Measurements from ENCODE around the gene GALK1. TPM values are rescaled to one million over a fixed set of nuclear protein-coding genes. Genes with fewer than 3 reads are reported as not detected.
"Not testable (repeated sequence)": the region's sequence is repeated elsewhere in the genome, so short reads cannot be mapped to it uniquely, and the experiment has no call there.

The GALK1 gene
- total RNA-seq (10 to 100 TPM; 33.2 to 39.7 TPM), polyA plus RNA-seq (19.7 TPM)

DNA sequence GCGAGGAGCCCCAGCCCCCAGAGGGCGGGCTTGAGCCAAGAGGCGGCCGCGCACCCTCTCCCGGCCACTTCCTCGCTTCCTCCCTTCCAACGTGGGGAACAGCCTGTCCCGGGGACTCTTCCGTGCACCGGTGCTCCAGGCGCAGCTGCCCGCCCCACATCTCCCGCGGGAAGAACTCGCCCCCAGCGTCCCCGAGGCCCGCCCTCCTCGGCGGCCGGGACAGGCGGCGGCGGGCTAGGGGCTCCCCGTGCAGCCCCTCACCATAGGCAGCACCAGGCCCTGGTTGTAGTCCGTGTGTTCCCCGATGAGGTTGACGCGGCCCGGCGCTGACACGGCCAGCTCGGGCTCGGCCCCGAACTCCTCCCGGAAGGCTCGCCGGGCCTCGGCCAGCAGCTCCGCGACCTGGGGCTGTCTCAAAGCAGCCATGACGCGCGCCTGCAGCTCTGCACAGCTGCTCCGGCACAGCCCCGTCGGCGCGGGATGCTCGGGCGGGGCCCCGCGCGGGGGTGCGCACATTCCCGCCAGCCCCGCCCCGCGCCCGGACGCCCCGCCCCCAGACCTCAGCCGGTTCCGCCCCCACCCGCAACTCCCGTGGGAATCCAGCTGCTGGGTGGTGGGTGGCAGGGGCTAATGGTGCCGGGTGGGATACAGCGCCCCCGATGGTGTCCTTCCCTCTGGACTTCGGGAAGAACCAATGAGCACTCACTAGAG is at the start of gene GALK1:
TSS of gene GALK1 (minus strand) at position 482 of the 711 bp plus-strand sequence. CDS start at position 426, 56 bp downstream.
- DNase-seq = peak; percentile 66 to 81 (median 68)
- Histone ChIP-seq H3K36me3 (ENCODE audit: insufficient read depth, low read length) (no peaks in the 10 kb centered on the region), H3K27ac (ENCODE audit: low read depth, low read length) (peak within 1 kb of the TSS; percentile 61), H3K4me1 (ENCODE audit: insufficient read depth, low read length) (peaks cover 13% of the 10 kb centered on the region), H3K9me3 (ENCODE audit: low read length) (no peaks in the 10 kb centered on the region), H3K27me3 (ENCODE audit: insufficient read depth, low read length, poor library complexity, severe bottlenecking) (no peaks in the 10 kb centered on the region), H3K4me3 (ENCODE audit: low read length) (peak within 1 kb of the TSS; percentile 64)
- Mint-ChIP-seq H3K36me3 (peaks cover 0 to 6% (median 0%) of the 10 kb centered on the region in 3 donors), H3K27me3 (no peaks in the 10 kb centered on the region), H3K4me1 (peaks cover 9 to 27% (median 12%) of the 10 kb centered on the region in 3 donors), H3K4me3 (peak within 1 kb of the TSS; percentile 65 to 90 (median 74)), H3K9me3 (no peaks in the 10 kb centered on the region), H3K27ac (peak within 1 kb of the TSS; percentile 23 to 92 (median 64))
- POLR2A ChIA-PET = interaction anchor here (0.6 to 3.6 kb wide), 13 partner anchors 9 to 140 kb away, joined by 3 to 79 read pairs (median 6); partner anchors contain the start of genes MRPL38, RECQL5, SAP30BP and TRIM65
- CTCF ChIA-PET = interaction anchor here (0.8 to 5.6 kb wide), 22 partner anchors 8 to 442 kb away, joined by 3 to 63 read pairs (median 8); partner anchors contain the start of genes MRPL38, SMIM5, TRIM47 and UNC13D

DNA sequence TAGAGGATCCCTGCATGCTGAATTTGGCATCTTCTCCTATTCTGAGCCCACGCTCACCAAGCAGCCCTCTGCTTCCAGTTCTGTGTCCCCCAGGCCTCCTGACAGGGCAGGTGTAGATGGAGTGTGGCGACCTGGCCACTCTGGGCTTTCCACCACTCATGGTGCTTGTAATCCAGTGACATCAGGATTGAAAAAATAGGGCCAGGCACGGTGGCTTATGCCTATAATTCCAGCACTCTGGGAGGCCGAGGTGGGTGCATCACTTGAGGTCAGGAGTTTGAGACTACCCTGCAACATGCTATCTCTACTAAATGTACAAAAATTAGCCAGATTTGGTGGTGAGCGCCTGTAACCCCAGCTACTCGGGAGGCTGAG is 49.0 kb upstream of the GALK1 start:
- Mint-ChIP-seq H3K4me3 (no peak overlapping the region), H3K27me3 (no peaks in the 10 kb centered on the region), H3K9me3 (no peaks in the 10 kb centered on the region), H3K27ac (no peak overlapping the region), H3K4me1 (peaks cover 0 to under 1% (median 0%) of the 10 kb centered on the region in 3 donors), H3K36me3 (peaks cover 0 to 83% (median 2%) of the 10 kb centered on the region in 3 donors)
- POLR2A ChIA-PET = interaction anchor here (0.5 kb wide), 1 partner anchor 125 kb away, joined by 3 read pairs; no protein-coding TSS in a partner anchor
- Histone ChIP-seq H3K36me3 (ENCODE audit: insufficient read depth, low read length) (peaks cover 10% of the 10 kb centered on the region), H3K27me3 (ENCODE audit: insufficient read depth, low read length, poor library complexity, severe bottlenecking) (no peaks in the 10 kb centered on the region), H3K27ac (ENCODE audit: low read depth, low read length) (no peak overlapping the region), H3K4me3 (ENCODE audit: low read length) (no peak overlapping the region), H3K4me1 (ENCODE audit: insufficient read depth, low read length) (no peaks in the 10 kb centered on the region), H3K9me3 (ENCODE audit: low read length) (no peaks in the 10 kb centered on the region)
- peak in 1 of 5 donors; percentile 4 for DNase-seq
- CTCF ChIA-PET = interaction anchor here (1.5 kb wide), 1 partner anchor 61 kb away, joined by 5 read pairs; no protein-coding TSS in a partner anchor

DNA sequence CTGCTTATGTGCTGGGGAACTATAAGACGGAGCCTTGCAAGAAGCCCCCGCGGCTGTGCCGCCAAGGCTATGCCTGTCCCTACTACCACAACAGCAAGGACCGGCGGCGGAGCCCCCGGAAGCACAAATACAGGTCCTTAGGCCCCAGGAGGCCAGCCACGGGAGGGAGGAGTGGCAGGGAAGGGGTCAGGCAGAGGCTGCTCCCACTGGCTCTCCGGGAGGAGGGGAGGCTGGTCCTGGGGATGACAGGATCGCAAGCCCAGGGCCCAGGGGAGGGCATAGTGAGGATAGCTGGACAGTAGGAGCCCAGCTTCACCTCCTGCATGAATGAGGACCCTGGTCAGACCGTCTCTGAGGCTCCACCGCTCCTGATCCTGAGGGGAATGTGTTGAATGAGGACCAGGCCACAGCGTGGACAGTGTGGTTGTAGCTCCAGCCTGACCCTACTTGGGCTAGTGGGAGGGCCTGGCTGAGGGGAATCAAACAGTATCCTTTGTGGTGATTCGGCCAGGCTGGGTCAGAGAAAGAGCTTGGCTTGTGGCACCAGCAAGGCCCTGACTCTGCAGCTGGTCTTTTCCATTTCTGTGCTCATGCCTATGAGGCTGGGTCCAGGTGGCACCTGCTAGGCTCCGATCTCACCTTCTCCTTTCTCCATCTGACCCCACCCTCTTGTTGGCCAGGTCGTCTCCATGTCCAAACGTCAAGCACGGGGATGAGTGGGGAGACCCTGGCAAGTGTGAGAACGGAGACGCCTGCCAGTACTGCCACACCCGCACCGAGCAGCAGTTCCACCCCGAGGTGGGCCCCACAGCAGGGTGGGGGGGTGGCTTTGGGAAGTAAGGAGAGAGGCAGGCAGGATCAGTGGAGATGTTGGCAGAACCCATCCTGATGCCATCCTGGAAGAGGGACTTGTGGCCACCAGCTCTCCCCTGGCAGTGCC is 48.4 kb upstream of the GALK1 start:
- H3K27ac Mint-ChIP-seq = peak overlapping the region in 1 of 8 donors; percentile 76
- no peak overlapping the region for H3K4me3 ChIP-seq (ENCODE audit: low read length)
- DNase-seq = peak in 1 of 5 donors; percentile 40
- CTCF ChIA-PET = interaction anchor here (1.2 to 1.5 kb wide), 2 partner anchors 10 to 60 kb away, joined by 3 to 5 read pairs; no protein-coding TSS in a partner anchor
- no peaks in the 10 kb centered on the region for H3K27me3 Mint-ChIP-seq
- no peak overlapping the region for H3K27ac ChIP-seq (ENCODE audit: low read depth, low read length)
- no peak overlapping the region for H3K4me3 Mint-ChIP-seq
- H3K4me1 Mint-ChIP-seq = peaks cover 0 to 3% (median 0%) of the 10 kb centered on the region in 3 donors
- peaks cover 10% of the 10 kb centered on the region for H3K36me3 ChIP-seq (ENCODE audit: insufficient read depth, low read length)
- H3K36me3 Mint-ChIP-seq = peaks cover 0 to 81% (median 0%) of the 10 kb centered on the region in 3 donors
- H3K27me3 ChIP-seq (ENCODE audit: insufficient read depth, low read length, poor library complexity, severe bottlenecking) = no peaks in the 10 kb centered on the region
- no peaks in the 10 kb centered on the region for H3K9me3 Mint-ChIP-seq
- H3K9me3 ChIP-seq (ENCODE audit: low read length) = no peaks in the 10 kb centered on the region
- no peaks in the 10 kb centered on the region for H3K4me1 ChIP-seq (ENCODE audit: insufficient read depth, low read length)
- POLR2A ChIA-PET = interaction anchor here (0.5 kb wide), 1 partner anchor 124 kb away, joined by 3 read pairs; no protein-coding TSS in a partner anchor

- no peak overlapping the region for H3K4me3 Mint-ChIP-seq
- Histone ChIP-seq H3K27me3 (ENCODE audit: insufficient read depth, low read length, poor library complexity, severe bottlenecking) (no peaks in the 10 kb centered on the region), H3K27ac (ENCODE audit: low read depth, low read length) (no peak overlapping the region), H3K4me1 (ENCODE audit: insufficient read depth, low read length) (no peaks in the 10 kb centered on the region), H3K9me3 (ENCODE audit: low read length) (no peaks in the 10 kb centered on the region), H3K4me3 (ENCODE audit: low read length) (no peak overlapping the region), H3K36me3 (ENCODE audit: insufficient read depth, low read length) (peaks cover 10% of the 10 kb centered on the region)
- DNase-seq = peak in 1 of 5 donors; percentile 39
- no peaks in the 10 kb centered on the region for H3K9me3 Mint-ChIP-seq
- ChIA-PET POLR2A (no interaction called here), CTCF (interaction anchor here (1.2 kb wide), 1 partner anchor 9 kb away, joined by 3 read pairs; no protein-coding TSS in a partner anchor)
- H3K4me1 Mint-ChIP-seq = peaks cover 0 to 4% (median 2%) of the 10 kb centered on the region in 3 donors
- H3K27ac Mint-ChIP-seq = peak overlapping the region in 2 of 8 donors; percentile 29 to 76
- H3K27me3 Mint-ChIP-seq = no peaks in the 10 kb centered on the region
- peaks cover 0 to 77% (median 0%) of the 10 kb centered on the region in 3 donors for H3K36me3 Mint-ChIP-seq
These were observed 47.4 kb upstream of the GALK1 start for GRCh38 chr17:75812096-75813013.

GRCh38 chr17:75811174-75811573 is 46.2 kb upstream of the GALK1 start:
- H3K9me3 Mint-ChIP-seq = no peaks in the 10 kb centered on the region
- POLR2A ChIA-PET = no interaction called here
- H3K4me3 Mint-ChIP-seq = no peak overlapping the region
- peaks cover 0 to 4% (median 2%) of the 10 kb centered on the region in 3 donors for H3K4me1 Mint-ChIP-seq
- DNase-seq = peak in 1 of 5 donors; percentile 35
- CTCF ChIA-PET = no interaction called here
- Histone ChIP-seq H3K27me3 (ENCODE audit: insufficient read depth, low read length, poor library complexity, severe bottlenecking) (no peaks in the 10 kb centered on the region), H3K27ac (ENCODE audit: low read depth, low read length) (no peak overlapping the region), H3K36me3 (ENCODE audit: insufficient read depth, low read length) (peaks cover 10% of the 10 kb centered on the region), H3K4me1 (ENCODE audit: insufficient read depth, low read length) (no peaks in the 10 kb centered on the region), H3K4me3 (ENCODE audit: low read length) (no peak overlapping the region), H3K9me3 (ENCODE audit: low read length) (no peaks in the 10 kb centered on the region)
- H3K36me3 Mint-ChIP-seq = peaks cover 0 to 66% (median 0%) of the 10 kb centered on the region in 3 donors
- H3K27ac Mint-ChIP-seq = no peak overlapping the region
- no peaks in the 10 kb centered on the region for H3K27me3 Mint-ChIP-seq

- H3K27ac Mint-ChIP-seq; H3K9me3 ChIP-seq (ENCODE audit: low read length); H3K27ac ChIP-seq (ENCODE audit: low read depth, low read length); POLR2A ChIA-PET; H3K4me3 Mint-ChIP-seq; H3K27me3 ChIP-seq (ENCODE audit: insufficient read depth, low read length, poor library complexity, severe bottlenecking); H3K27me3 Mint-ChIP-seq; CTCF ChIA-PET; H3K4me1 ChIP-seq (ENCODE audit: insufficient read depth, low read length); H3K4me1 Mint-ChIP-seq; H3K4me3 ChIP-seq (ENCODE audit: low read length); H3K9me3 Mint-ChIP-seq: not testable (repeated sequence)
- DNase-seq = peak in 1 of 5 donors; percentile 2
- H3K36me3 ChIP-seq (ENCODE audit: insufficient read depth, low read length) = peaks cover 10% of the 10 kb centered on the region
- H3K36me3 Mint-ChIP-seq = peaks cover 0 to 63% (median 0%) of the 10 kb centered on the region in 3 donors
These were observed 45.8 kb upstream of the GALK1 start for GRCh38 chr17:75810756-75811155.

DNA sequence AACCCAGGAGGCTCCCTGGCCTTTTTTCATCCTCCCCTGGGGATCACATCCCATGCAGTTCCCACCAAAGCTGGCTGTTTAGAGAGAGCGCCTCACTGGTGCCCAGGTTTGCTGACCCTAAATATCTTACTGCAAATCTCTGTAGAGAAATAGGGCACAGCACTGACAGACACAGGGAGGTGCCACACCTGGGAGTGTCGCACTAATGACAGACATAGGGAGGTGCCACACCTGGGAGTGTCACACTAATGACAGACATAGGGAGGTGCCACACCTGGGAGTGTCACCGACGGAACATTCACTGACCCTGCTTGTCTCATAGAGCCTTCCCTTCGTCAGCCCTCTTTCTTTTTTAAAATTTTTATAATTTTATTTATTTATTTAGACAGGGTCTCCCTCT is 45.2 kb upstream of the GALK1 start:
- CTCF ChIA-PET = no interaction called here
- Mint-ChIP-seq H3K9me3 (no peaks in the 10 kb centered on the region), H3K27me3 (no peaks in the 10 kb centered on the region), H3K4me1 (peaks cover 0 to 4% (median 2%) of the 10 kb centered on the region in 3 donors), H3K4me3 (no peak overlapping the region), H3K27ac (no peak overlapping the region), H3K36me3 (peaks cover 0 to 59% (median 0%) of the 10 kb centered on the region in 3 donors)
- H3K4me3 ChIP-seq (ENCODE audit: low read length) = no peak overlapping the region
- peaks cover 10% of the 10 kb centered on the region for H3K36me3 ChIP-seq (ENCODE audit: insufficient read depth, low read length)
- DNase-seq = peak in 1 of 5 donors; percentile 16
- no peak overlapping the region for H3K27ac ChIP-seq (ENCODE audit: low read depth, low read length)
- POLR2A ChIA-PET = no interaction called here
- no peaks in the 10 kb centered on the region for H3K4me1 ChIP-seq (ENCODE audit: insufficient read depth, low read length)
- H3K27me3 ChIP-seq (ENCODE audit: insufficient read depth, low read length, poor library complexity, severe bottlenecking) = no peaks in the 10 kb centered on the region
- no peaks in the 10 kb centered on the region for H3K9me3 ChIP-seq (ENCODE audit: low read length)

Measured in CD8-positive, alpha-beta memory T cell (primary cell).